Ectodermal cell (in vitro differentiated cells): Measurements from ENCODE around the gene DNAL1.

Experiments
- H3K27ac ChIP-seq: 2 replicates; pipeline ENCODE4 v1.7.0; 2013; ENCODE audit warnings: mild to moderate bottlenecking, low read depth, low read length; ENCODE audit not compliant: insufficient read depth, poor library complexity, severe bottlenecking
- H3K27me3 ChIP-seq: 2 replicates; pipeline ENCODE4 v1.7.0; 2013; ENCODE audit warnings: mild to moderate bottlenecking, low read length; ENCODE audit not compliant: insufficient read depth, control insufficient read depth, poor library complexity, severe bottlenecking
- H3K36me3 ChIP-seq: one replicate; pipeline ENCODE4 v1.7.0; 2013; ENCODE audit warnings: low read length; ENCODE audit not compliant: control insufficient read depth, insufficient read depth
- H3K4me1 ChIP-seq: one replicate; pipeline ENCODE4 v1.7.0; 2013; ENCODE audit warnings: low read length; ENCODE audit not compliant: control insufficient read depth, insufficient read depth
- H3K4me3 ChIP-seq: 2 replicates; pipeline ENCODE4 v1.7.0; 2013; ENCODE audit warnings: low read depth, low read length, control low read depth; ENCODE audit not compliant: insufficient read depth
- H3K9me3 ChIP-seq: 2 replicates; pipeline ENCODE4 v1.7.0; 2013; ENCODE audit warnings: mild to moderate bottlenecking, low read length, moderate library complexity; ENCODE audit not compliant: control insufficient read depth
- WGBS, 2 experiments: methylation state at CpG; one replicate each; pipeline ENCODE4 v1.1.7; 2013; ENCODE audit warnings: missing lambda C conversion rate in 2 of 2; 5-methylcytosine and 5-hydroxymethylcytosine counted together

The DNAL1 gene

GRCh38 chr14:73665130-73665529, 20.3 kb downstream of the DNAL1 start:
- no peaks in the 10 kb centered on the region for H3K4me1 ChIP-seq
- no peak overlapping the region for H3K4me3 ChIP-seq
- H3K27me3 ChIP-seq = no peaks in the 10 kb centered on the region
- no peak overlapping the region for H3K27ac ChIP-seq
- H3K9me3 ChIP-seq = no peaks in the 10 kb centered on the region
- 88 to 95% methylated on average over 1 to 2 of the region's 2 CpGs for WGBS, 2 experiments
- peaks cover 3% of the 10 kb centered on the region for H3K36me3 ChIP-seq

DNA sequence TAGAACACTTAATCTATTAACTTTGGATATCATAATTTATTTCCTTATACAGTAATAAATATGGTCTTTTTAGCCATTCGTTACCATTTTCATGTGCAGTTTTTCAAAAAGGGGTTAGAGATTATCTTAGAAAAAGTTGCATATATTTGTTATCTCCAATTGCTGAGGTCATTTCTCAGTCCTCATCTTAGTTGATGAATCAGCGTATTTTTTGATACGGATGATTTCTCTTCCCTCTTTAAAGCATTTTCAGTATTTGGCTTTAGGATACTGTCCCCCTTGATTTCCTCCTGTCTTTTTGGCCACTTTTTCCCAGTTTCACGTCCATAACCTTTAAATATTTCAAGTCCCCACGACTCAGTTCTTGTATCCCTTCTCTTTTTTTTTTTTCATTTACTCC, 21.8 kb downstream of the DNAL1 start:
- no peaks in the 10 kb centered on the region for H3K9me3 ChIP-seq
- peaks cover 3% of the 10 kb centered on the region for H3K36me3 ChIP-seq
- H3K27me3 ChIP-seq = no peaks in the 10 kb centered on the region
- H3K4me3 ChIP-seq = no peak overlapping the region
- H3K27ac ChIP-seq = no peak overlapping the region
- H3K4me1 ChIP-seq = no peaks in the 10 kb centered on the region
- 93 to 95% methylated on average over 4 to 5 of the region's 5 CpGs for WGBS, 2 experiments

DNA sequence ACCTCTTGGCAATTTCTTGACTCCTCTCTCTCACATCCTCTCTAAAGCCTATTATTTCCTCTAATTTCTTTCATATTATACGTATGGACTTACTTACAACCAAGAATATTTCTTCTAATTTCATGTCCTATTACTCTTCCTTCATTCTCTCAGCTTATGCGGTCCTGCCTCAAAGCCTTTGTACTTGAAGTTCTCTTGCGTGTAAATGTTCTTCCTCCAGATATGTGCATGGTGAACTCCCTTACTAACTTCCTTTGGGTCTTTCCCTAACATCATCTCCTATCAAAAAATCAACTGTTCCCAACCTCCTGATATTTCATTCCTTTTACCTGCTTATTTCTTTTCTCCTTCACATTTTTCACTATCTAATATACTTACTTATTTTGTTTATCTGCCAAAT, 23.1 kb downstream of the DNAL1 start:
- Histone ChIP-seq H3K9me3 (no peaks in the 10 kb centered on the region), H3K4me3 (no peak overlapping the region), H3K4me1 (no peaks in the 10 kb centered on the region), H3K27me3 (no peaks in the 10 kb centered on the region), H3K27ac (no peak overlapping the region), H3K36me3 (peaks cover 4% of the 10 kb centered on the region)
- 92 to 94% methylated on average over 3 of the region's 3 CpGs for WGBS, 2 experiments

DNA sequence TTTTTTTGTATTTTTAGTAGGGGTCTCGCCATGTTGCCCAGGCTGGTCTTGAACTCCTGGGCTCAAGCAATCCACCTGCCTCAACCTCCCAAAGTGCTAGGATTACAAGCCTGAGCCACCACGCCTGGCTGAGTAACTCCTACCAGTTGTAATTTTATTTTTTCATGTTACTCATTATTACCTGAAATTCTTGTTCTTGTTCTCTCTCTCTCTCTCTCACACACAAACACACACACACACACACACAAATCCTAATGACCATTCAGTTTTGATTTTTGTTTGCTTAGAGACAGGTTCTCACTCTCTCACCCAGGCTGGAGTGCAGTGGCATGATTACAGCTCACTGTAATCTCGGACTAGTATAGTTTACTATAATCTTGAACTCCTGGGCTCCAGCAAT, 30.2 kb downstream of the DNAL1 start:
- H3K4me1 ChIP-seq = no peaks in the 10 kb centered on the region
- WGBS, 2 experiments = 83 to 95% methylated on average over 3 of the region's 3 CpGs
- no peak overlapping the region for H3K27ac ChIP-seq
- H3K4me3 ChIP-seq = no peak overlapping the region
- H3K36me3 ChIP-seq = peaks cover 4% of the 10 kb centered on the region
- H3K9me3 ChIP-seq = no peaks in the 10 kb centered on the region
- no peaks in the 10 kb centered on the region for H3K27me3 ChIP-seq

GRCh38 chr14:73678698-73679097, 33.9 kb downstream of the DNAL1 start:
- Histone ChIP-seq H3K27me3 (no peaks in the 10 kb centered on the region), H3K36me3 (no peaks in the 10 kb centered on the region)
- WGBS, 2 experiments = 91 to 97% methylated on average over 4 of the region's 4 CpGs

GRCh38 chr14:73680821-73681220, 36.0 kb downstream of the DNAL1 start:
- H3K4me3 ChIP-seq = no peak overlapping the region
- H3K27me3 ChIP-seq = no peaks in the 10 kb centered on the region
- 93 to 95% methylated on average over 5 of the region's 5 CpGs for WGBS, 2 experiments
- no peak overlapping the region for H3K27ac ChIP-seq
- H3K36me3 ChIP-seq = no peaks in the 10 kb centered on the region
- H3K4me1 ChIP-seq = no peaks in the 10 kb centered on the region
- no peaks in the 10 kb centered on the region for H3K9me3 ChIP-seq

More at GRCh38 chr14:73678698-73679097, 33.9 kb downstream of the DNAL1 start:
- H3K27ac ChIP-seq = no peak overlapping the region
- no peaks in the 10 kb centered on the region for H3K4me1 ChIP-seq
- no peak overlapping the region for H3K4me3 ChIP-seq
- H3K9me3 ChIP-seq = no peaks in the 10 kb centered on the region

DNA sequence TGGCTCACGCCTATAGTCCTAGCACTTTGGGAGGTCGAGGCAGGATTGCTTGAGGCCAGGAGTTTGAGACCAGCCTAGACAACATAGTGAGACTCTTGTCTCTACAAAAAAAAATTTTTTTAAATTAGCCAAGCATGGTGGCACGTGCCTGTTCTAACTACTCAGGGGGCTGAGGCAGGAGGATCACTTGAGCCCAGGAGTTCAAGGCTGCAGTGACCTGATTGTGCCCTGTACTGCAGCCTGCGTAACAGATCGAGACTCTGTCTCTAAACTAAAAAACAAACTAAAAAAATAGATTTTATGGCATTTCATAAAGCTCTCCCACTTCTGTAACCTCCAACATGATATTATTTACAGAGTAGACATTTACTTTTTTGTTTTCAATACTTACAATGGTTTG, 39.8 kb downstream of the DNAL1 start:
- no peaks in the 10 kb centered on the region for H3K4me1 ChIP-seq
- 88 to 93% methylated on average over 5 of the region's 5 CpGs for WGBS, 2 experiments
- H3K9me3 ChIP-seq = no peaks in the 10 kb centered on the region
- no peaks in the 10 kb centered on the region for H3K36me3 ChIP-seq
- no peak overlapping the region for H3K27ac ChIP-seq
- no peaks in the 10 kb centered on the region for H3K27me3 ChIP-seq
- H3K4me3 ChIP-seq = no peak overlapping the region

GRCh38 chr14:73685328-73685727, 40.5 kb downstream of the DNAL1 start:
- H3K4me3 ChIP-seq = no peak overlapping the region
- H3K27me3 ChIP-seq = no peaks in the 10 kb centered on the region
- no peak overlapping the region for H3K27ac ChIP-seq
- WGBS, 2 experiments = 89 to 91% methylated on average over 9 of the region's 9 CpGs
- H3K4me1 ChIP-seq = no peaks in the 10 kb centered on the region
- no peaks in the 10 kb centered on the region for H3K36me3 ChIP-seq
- no peaks in the 10 kb centered on the region for H3K9me3 ChIP-seq

- Histone ChIP-seq H3K4me3 (no peak overlapping the region), H3K36me3 (peaks cover 4% of the 10 kb centered on the region), H3K27ac (no peak overlapping the region), H3K4me1 (no peaks in the 10 kb centered on the region), H3K9me3 (no peaks in the 10 kb centered on the region), H3K27me3 (no peaks in the 10 kb centered on the region)
- WGBS, 2 experiments = 97% methylated on average over 3 of the region's 3 CpGs
Observed at GRCh38 chr14:73686901-73687300, 42.1 kb downstream of the DNAL1 start.

DNA sequence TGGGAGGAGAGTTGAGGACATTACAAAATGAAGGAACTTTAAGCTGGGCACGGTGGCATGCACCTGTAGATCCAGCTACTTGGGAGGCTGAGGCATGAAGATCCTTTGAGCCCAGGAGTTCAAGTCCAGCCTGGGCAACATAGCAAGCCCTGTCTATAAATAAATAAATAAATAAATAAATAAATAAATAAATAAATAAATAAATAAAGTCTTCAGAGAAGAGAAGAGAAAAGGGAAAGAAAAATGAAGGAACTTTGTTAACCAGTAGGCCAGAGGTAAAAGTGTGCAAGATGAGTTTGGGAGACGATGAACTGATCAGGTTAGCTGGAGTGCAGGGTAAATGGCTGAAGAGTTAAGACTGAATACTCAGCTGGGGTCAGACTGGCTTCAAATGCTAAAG, 49.3 kb downstream of the DNAL1 start:
- 94 to 95% methylated on average over 2 of the region's 2 CpGs for WGBS, 2 experiments
- Histone ChIP-seq H3K4me1 (no peaks in the 10 kb centered on the region), H3K4me3 (no peak overlapping the region), H3K27me3 (no peaks in the 10 kb centered on the region), H3K9me3 (no peaks in the 10 kb centered on the region), H3K27ac (no peak overlapping the region), H3K36me3 (peaks cover 4% of the 10 kb centered on the region)

DNA sequence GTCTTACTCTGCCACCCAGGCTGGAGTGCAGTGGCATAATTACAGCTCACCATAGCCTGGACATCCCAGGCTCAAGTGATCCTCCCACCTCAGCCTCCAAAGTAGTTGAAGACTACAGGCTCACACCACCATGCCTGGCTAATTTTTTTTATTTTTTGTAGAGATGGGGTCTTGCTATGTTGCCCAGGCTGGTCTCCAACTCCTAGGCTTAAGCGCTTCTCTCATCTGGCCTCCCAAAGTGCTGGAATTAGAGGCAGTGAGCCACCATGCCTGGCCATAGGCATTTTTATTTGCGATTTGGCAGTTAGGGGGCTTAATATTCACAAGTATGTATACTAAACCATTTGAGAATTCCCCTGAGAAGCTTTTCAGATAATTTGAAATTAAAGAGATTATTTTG, 50.3 kb downstream of the DNAL1 start:
- no peaks in the 10 kb centered on the region for H3K4me1 ChIP-seq
- H3K27ac ChIP-seq = no peak overlapping the region
- H3K27me3 ChIP-seq = no peaks in the 10 kb centered on the region
- WGBS, 2 experiments = 80 to 89% methylated on average over 2 of the region's 2 CpGs
- H3K4me3 ChIP-seq = no peak overlapping the region
- no peaks in the 10 kb centered on the region for H3K9me3 ChIP-seq
- peaks cover 4% of the 10 kb centered on the region for H3K36me3 ChIP-seq
